Mesodermal cell (in vitro differentiated cells): ENCODE results near the gene SIM2.

Source experiments
- H3K27ac ChIP-seq: 2 replicates; pipeline ENCODE4 v1.7.0; 2013; ENCODE audit warnings: mild to moderate bottlenecking, low read depth, low read length, moderate library complexity; ENCODE audit not compliant: severe bottlenecking
- H3K36me3 ChIP-seq: 2 replicates; pipeline ENCODE4 v1.7.1; 2013; ENCODE audit warnings: mild to moderate bottlenecking, low read length, moderate library complexity; ENCODE audit not compliant: control insufficient read depth, insufficient read depth
- H3K4me1 ChIP-seq: one replicate; pipeline ENCODE4 v1.7.1; 2013; ENCODE audit warnings: mild to moderate bottlenecking, low read length; ENCODE audit not compliant: insufficient read depth, control insufficient read depth, poor library complexity, severe bottlenecking
- H3K4me3 ChIP-seq: 2 replicates; pipeline ENCODE4 v1.7.0; 2013; ENCODE audit warnings: low read length, control low read depth, mild to moderate bottlenecking; ENCODE audit not compliant: insufficient read depth, poor library complexity, severe bottlenecking; ENCODE audit errors: extremely low read depth
- H3K9me3 ChIP-seq: 2 replicates; pipeline ENCODE4 v1.7.1; 2013; ENCODE audit warnings: mild to moderate bottlenecking, low read length, moderate library complexity; ENCODE audit not compliant: control insufficient read depth
- WGBS, 2 experiments: methylation state at CpG; one replicate each; pipeline ENCODE4 v1.1.5; 2013; ENCODE audit warnings: missing lambda C conversion rate in 2 of 2; ENCODE audit not compliant: insufficient coverage in 2 of 2; 5-methylcytosine and 5-hydroxymethylcytosine counted together

The SIM2 gene

GRCh38 chr21:36688324-36688723, 10.6 kb upstream of the SIM2 start:
- Histone ChIP-seq H3K4me1 (peaks cover 17% of the 10 kb centered on the region), H3K36me3 (no peaks in the 10 kb centered on the region), H3K27ac (no peak overlapping the region), H3K9me3 (no peaks in the 10 kb centered on the region), H3K4me3 (no peak overlapping the region)
- WGBS, 2 experiments = 73 to 75% methylated on average over 5 to 6 of the region's 6 CpGs

- H3K27ac ChIP-seq = no peak overlapping the region
- no peaks in the 10 kb centered on the region for H3K36me3 ChIP-seq
- no peak overlapping the region for H3K4me3 ChIP-seq
- 81 to 82% methylated on average over 4 to 7 of the region's 7 CpGs for WGBS, 2 experiments
- H3K4me1 ChIP-seq = peaks cover 24% of the 10 kb centered on the region
- H3K9me3 ChIP-seq = no peaks in the 10 kb centered on the region
Observed at GRCh38 chr21:36689324-36689723, 9.6 kb upstream of the SIM2 start.

GRCh38 chr21:36690628-36691554, 8.0 kb upstream of the SIM2 start:
- Histone ChIP-seq H3K9me3 (no peaks in the 10 kb centered on the region), H3K4me3 (no peak overlapping the region), H3K4me1 (peaks cover 34% of the 10 kb centered on the region), H3K36me3 (no peaks in the 10 kb centered on the region), H3K27ac (no peak overlapping the region)
- WGBS, 2 experiments = 9 to 19% methylated on average over 5 of the region's 12 CpGs

GRCh38 chr21:36691555-36692041, 7.3 kb upstream of the SIM2 start:
- no peaks in the 10 kb centered on the region for H3K9me3 ChIP-seq
- H3K4me1 ChIP-seq = peaks cover 34% of the 10 kb centered on the region
- 6 to 9% methylated on average over 11 to 14 of the region's 18 CpGs for whole genome bisulfite sequencing, 2 experiments
- H3K27ac ChIP-seq = no peak overlapping the region
- no peak overlapping the region for H3K4me3 ChIP-seq
- H3K36me3 ChIP-seq = no peaks in the 10 kb centered on the region

GRCh38 chr21:36692114-36692834, 6.6 kb upstream of the SIM2 start:
- Histone ChIP-seq H3K27ac (no peak overlapping the region), H3K4me3 (no peak overlapping the region)
- WGBS, 2 experiments = 4 to 9% methylated on average over 28 to 29 of the region's 34 CpGs

GRCh38 chr21:36692835-36693488, 6.0 kb upstream of the SIM2 start:
- Histone ChIP-seq H3K4me1 (peaks cover 34% of the 10 kb centered on the region), H3K4me3 (peak overlapping the region; percentile 8)
- 1 to 2% methylated on average over 28 to 42 of the region's 57 CpGs for WGBS, 2 experiments

More at GRCh38 chr21:36692114-36692834, 6.6 kb upstream of the SIM2 start:
- peaks cover 34% of the 10 kb centered on the region for H3K4me1 ChIP-seq
- H3K36me3 ChIP-seq = no peaks in the 10 kb centered on the region
- no peaks in the 10 kb centered on the region for H3K9me3 ChIP-seq

GRCh38 chr21:36693489-36694030, 5.4 kb upstream of the SIM2 start:
- 2 to 3% methylated on average over 26 to 27 of the region's 40 CpGs for WGBS, 2 experiments
- Histone ChIP-seq H3K27ac (no peak overlapping the region), H3K36me3 (no peaks in the 10 kb centered on the region), H3K4me3 (peak overlapping the region; percentile 8), H3K9me3 (no peaks in the 10 kb centered on the region), H3K4me1 (peaks cover 34% of the 10 kb centered on the region)

More at GRCh38 chr21:36692835-36693488, 6.0 kb upstream of the SIM2 start:
- Histone ChIP-seq H3K36me3 (no peaks in the 10 kb centered on the region), H3K9me3 (no peaks in the 10 kb centered on the region), H3K27ac (no peak overlapping the region)

- H3K4me3 ChIP-seq = no peak overlapping the region
- no peaks in the 10 kb centered on the region for H3K9me3 ChIP-seq
- H3K27ac ChIP-seq = no peak overlapping the region
- H3K36me3 ChIP-seq = no peaks in the 10 kb centered on the region
- 2 to 4% methylated on average over 12 to 13 of the region's 14 CpGs for WGBS, 2 experiments
- peaks cover 34% of the 10 kb centered on the region for H3K4me1 ChIP-seq
Observed at GRCh38 chr21:36694031-36694515, 4.8 kb upstream of the SIM2 start.

- Histone ChIP-seq H3K27ac (no peak overlapping the region), H3K4me3 (no peak overlapping the region), H3K9me3 (no peaks in the 10 kb centered on the region), H3K4me1 (peaks cover 34% of the 10 kb centered on the region), H3K36me3 (no peaks in the 10 kb centered on the region)
- WGBS, 2 experiments = 0 to 5% methylated on average over 5 to 15 of the region's 19 CpGs
Observed at GRCh38 chr21:36694593-36695282, 4.2 kb upstream of the SIM2 start.

GRCh38 chr21:36695283-36695634, 3.7 kb upstream of the SIM2 start:
- Histone ChIP-seq H3K27ac (no peak overlapping the region), H3K9me3 (no peaks in the 10 kb centered on the region), H3K4me3 (no peak overlapping the region), H3K4me1 (peaks cover 39% of the 10 kb centered on the region), H3K36me3 (no peaks in the 10 kb centered on the region)
- WGBS, 2 experiments = 0% methylated on average over 1 to 5 of the region's 5 CpGs
